Fibroblast of villous mesenchyme (primary cell): Measurements from ENCODE around the gene PGM2L1. TPM values are rescaled to one million over a fixed set of nuclear protein-coding genes. Genes with fewer than 3 reads are reported as not detected.

Experiments used
- DNase-seq: peaks from one replicate; pipeline ENCODE4 v3.0.0-alpha.2; 2010; ENCODE audit warnings: low read depth
- H3K4me3 ChIP-seq: 2 replicates; pipeline ENCODE4 v1.5.1; 2011; ENCODE audit warnings: low read depth, mild to moderate bottlenecking, low read length
- CTCF ChIP-seq: IDR thresholded peaks from 2 replicates; pipeline ENCODE4 v1.5.1; 2012; ENCODE audit warnings: low read depth, mild to moderate bottlenecking, low read length; ENCODE audit not compliant: insufficient read depth
- total RNA-seq: library from RNA; depleted of rRNA; stranded (reverse); fragments of >200 nt; gene quantifications from 2 replicates; pipeline ENCODE4 v1.2.3, GENCODE V29; 2012

The PGM2L1 gene
- total RNA-seq, 1 donor, result 2.6 TPM

GRCh38 chr11:74438681-74439080 is 40.4 kb upstream of the PGM2L1 start:
- TF ChIP-seq CTCF, result no peak

GRCh38 chr11:74437441-74438042 is 39.3 kb upstream of the PGM2L1 start:
- no peak for DNase-seq
- TF ChIP-seq CTCF, result no peak
- H3K4me3 ChIP-seq, result no peak overlapping the region

More at GRCh38 chr11:74438681-74439080, 40.4 kb upstream of the PGM2L1 start:
- no peak for DNase-seq
- H3K4me3 ChIP-seq, result no peak overlapping the region

GRCh38 chr11:74434528-74434927 is 36.3 kb upstream of the PGM2L1 start:
- DNase-seq, result peak; percentile 81

GRCh38 chr11:74429205-74429604 is 31.0 kb upstream of the PGM2L1 start:
- DNase-seq, result no peak
- TF ChIP-seq CTCF, result no peak
- H3K4me3 ChIP-seq, result no peak overlapping the region

More at GRCh38 chr11:74434528-74434927, 36.3 kb upstream of the PGM2L1 start:
- H3K4me3 ChIP-seq, result no peak overlapping the region
- TF ChIP-seq CTCF, result no peak

- DNase-seq, result no peak
These were observed 29.2 kb upstream of the PGM2L1 start for GRCh38 chr11:74427384-74427886.

GRCh38 chr11:74425100-74425499 is 26.9 kb upstream of the PGM2L1 start:
- no peak for DNase-seq
- TF ChIP-seq CTCF, result no peak
- H3K4me3 ChIP-seq, result no peak overlapping the region

More at GRCh38 chr11:74427384-74427886, 29.2 kb upstream of the PGM2L1 start:
- H3K4me3 ChIP-seq, result no peak overlapping the region
- no peak for TF ChIP-seq CTCF

GRCh38 chr11:74418509-74418895 is 20.3 kb upstream of the PGM2L1 start:
- peak; percentile 66 for DNase-seq
- no peak overlapping the region for H3K4me3 ChIP-seq
- no peak for TF ChIP-seq CTCF
